Measurements from ENCODE around the gene IL27RA. TPM values are rescaled to one million over a fixed set of nuclear protein-coding genes. Genes with fewer than 3 reads are reported as not detected.

Gene IL27RA
- total RNA-seq, 4 donors from 2014 or later: 0.85 to 7.4 (median 2.0) TPM

- Histone ChIP-seq H3K4me3 (no peak overlapping the region), H3K36me3 (peaks cover 0 to 50% (median 0%) of the 10 kb centered on the region in 3 donors), H3K9me3 (peaks cover 0 to 6% (median 0%) of the 10 kb centered on the region in 4 donors), H3K27me3 (no peaks in the 10 kb centered on the region), H3K27ac (no peak overlapping the region), H3K4me1 (no peaks in the 10 kb centered on the region)
- DNase-seq: no peak
- no peak for TF ChIP-seq POLR2A (IDR thresholded peaks at IDR 0.05)
- TF ChIP-seq CTCF (IDR thresholded peaks at IDR 0.05): peak in 2 of 6 experiments; percentile 5 to 6
Measured at GRCh38 chr19:14097532-14098151, 66.1 kb downstream of the IL27RA start.

- H3K27ac ChIP-seq: no peak overlapping the region
- no peaks in the 10 kb centered on the region for H3K4me1 ChIP-seq
- TF ChIP-seq CTCF (IDR thresholded peaks at IDR 0.05): no peak
- peaks cover 0 to 75% (median 0%) of the 10 kb centered on the region in 3 donors for H3K36me3 ChIP-seq
- no peaks in the 10 kb centered on the region for H3K27me3 ChIP-seq
- DNase-seq: no peak
- H3K9me3 ChIP-seq: no peaks in the 10 kb centered on the region
- no peak overlapping the region for H3K4me3 ChIP-seq
Measured at GRCh38 chr19:14101003-14101545, 69.5 kb downstream of the IL27RA start.

GRCh38 chr19:14102102-14102696 is 70.6 kb downstream of the IL27RA start:
- no peaks in the 10 kb centered on the region for H3K27me3 ChIP-seq
- peaks cover 0 to 75% (median 0%) of the 10 kb centered on the region in 3 donors for H3K36me3 ChIP-seq
- H3K27ac ChIP-seq: no peak overlapping the region
- H3K9me3 ChIP-seq: no peaks in the 10 kb centered on the region
- TF ChIP-seq POLR2A (IDR thresholded peaks at IDR 0.05) (no peak), CTCF (IDR thresholded peaks at IDR 0.05) (no peak)
- H3K4me1 ChIP-seq: no peaks in the 10 kb centered on the region
- no peak overlapping the region for H3K4me3 ChIP-seq
- no peak for DNase-seq

GRCh38 chr19:14102756-14103155 is 71.2 kb downstream of the IL27RA start:
- Histone ChIP-seq H3K4me3 (no peak overlapping the region), H3K27ac (no peak overlapping the region), H3K36me3 (peaks cover 0 to 69% (median 0%) of the 10 kb centered on the region in 3 donors), H3K4me1 (no peaks in the 10 kb centered on the region), H3K9me3 (no peaks in the 10 kb centered on the region), H3K27me3 (no peaks in the 10 kb centered on the region)
- no peak for DNase-seq
- TF ChIP-seq POLR2A (IDR thresholded peaks at IDR 0.05) (no peak), CTCF (IDR thresholded peaks at IDR 0.05) (no peak)

Other genes starting within 250 kb of the IL27RA start
- 1 to 10 TPM; 1.6 to 9.1 (median 5.8) TPM for gene ZSWIM4, start 236.3 kb upstream of the IL27RA start, total RNA-seq
- gene NANOS3, start 154.6 kb upstream of the IL27RA start, total RNA-seq: not detected
- gene BRME1, start 125.6 kb upstream of the IL27RA start, total RNA-seq: 10 to 100 TPM in 3 of 4 donors, 1 to 10 TPM in 1; 7.4 to 73.1 (median 41.2) TPM
- 100 to 1,000 TPM in 3 of 4 donors, 10 to 100 TPM in 1; 97.4 to 235 (median 184) TPM for gene CC2D1A, start 125.6 kb upstream of the IL27RA start, total RNA-seq
- gene PODNL1, start 93.3 kb upstream of the IL27RA start, total RNA-seq: under 1 TPM in 1 of 4 donors, not detected in 3; 0.35 TPM
- gene DCAF15, start 79.3 kb upstream of the IL27RA start, total RNA-seq: 10 to 100 TPM; 15.8 to 64.4 (median 31.4) TPM
- 10 to 100 TPM in 2 of 4 donors, 1 to 10 TPM in 2; 5.8 to 19.0 (median 9.6) TPM for gene RFX1, start 25.4 kb upstream of the IL27RA start, total RNA-seq
- gene RLN3, start 3.6 kb upstream of the IL27RA start, total RNA-seq: not detected
- gene PALM3, start 30.3 kb downstream of the IL27RA start, total RNA-seq: under 1 TPM in 2 of 4 donors, not detected in 2; 0.53 to 0.54 TPM
- gene MISP3, start 41.0 kb downstream of the IL27RA start, total RNA-seq: 10 to 100 TPM; 25.6 to 58.5 (median 40.7) TPM
- gene C19orf67, start 54.0 kb downstream of the IL27RA start, total RNA-seq: not detected
- 10 to 100 TPM; 28.9 to 64.4 (median 33.9) TPM for gene SAMD1, start 59.0 kb downstream of the IL27RA start, total RNA-seq
- gene PRKACA, start 86.0 kb downstream of the IL27RA start, total RNA-seq: 10 to 100 TPM; 18.2 to 39.8 (median 30.0) TPM
- 10 to 100 TPM in 1 of 4 donors, 1 to 10 TPM in 3; 2.3 to 12.4 (median 5.5) TPM for gene ASF1B, start 104.8 kb downstream of the IL27RA start, total RNA-seq
- 10 to 100 TPM; 22.8 to 58.6 (median 48.8) TPM for gene ADGRL1, start 174.4 kb downstream of the IL27RA start, total RNA-seq

All from Peyer's patch (tissue), 4 donors.